Transverse colon (tissue), 4 donors: ENCODE measurements around the gene NLGN4X.

Experiments used
- EP300 ChIP-seq: sonication (generic); formaldehyde crosslinking; IDR thresholded peaks from one replicate; pipeline ENCODE4 v1.6.1; 2017; ENCODE audit warnings: antibody characterized with exemption, low read depth
- POLR2A ChIP-seq: fragments of 450-650 bp; IDR thresholded peaks from one replicate; pipeline ENCODE4 v1.6.1; 2016; ENCODE audit warnings: antibody characterized with exemption, mild to moderate bottlenecking, moderate library complexity
- POLR2AphosphoS5 ChIP-seq, 3 donors: sonication (generic); formaldehyde crosslinking; IDR thresholded peaks; one replicate each; pipeline ENCODE4 v1.6.1; 2016; ENCODE audit warnings: antibody characterized with exemption in 3 of 3
- TF ChIP-seq, protein P1 (sequence below), 5 experiments: fragments of 200-600 bp in 3 of 5; fragments of 450-650 bp in 2 of 5; sonication (generic) in 3 of 5; IDR thresholded peaks; 1 replicate in 2 of 5; 2 replicates in 3 of 5; pipeline ENCODE4 v1.5.1; 2016 to 2017; ENCODE audit warnings: antibody characterized with exemption in 5 of 5, inconsistent platforms in 3 of 5, mild to moderate bottlenecking in 2 of 5, moderate library complexity in 1 of 5

DNA sequence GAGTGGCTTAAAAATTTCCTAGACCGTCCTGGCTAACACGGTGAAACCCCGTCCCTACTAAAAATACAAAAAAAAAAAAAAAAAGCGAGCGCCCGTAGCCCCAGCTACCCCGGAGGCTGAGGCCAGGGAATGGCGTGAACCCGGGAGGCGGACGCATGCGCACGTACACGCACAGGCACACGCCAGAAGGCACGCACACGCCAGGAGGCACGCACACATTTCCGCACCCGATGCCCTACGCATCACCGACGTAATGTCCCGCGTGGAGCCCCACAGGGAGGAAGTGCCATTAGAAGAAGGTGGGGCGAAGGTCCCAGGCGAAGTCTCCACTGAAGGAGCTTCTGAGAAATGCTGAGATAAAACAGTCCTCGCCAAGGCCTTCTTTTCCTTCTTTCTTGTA, 41.4 kb downstream of the NLGN4X start:
- TF ChIP-seq POLR2AphosphoS5 (IDR thresholded peaks at IDR 0.05): no peak
- TF ChIP-seq, protein P1, sequence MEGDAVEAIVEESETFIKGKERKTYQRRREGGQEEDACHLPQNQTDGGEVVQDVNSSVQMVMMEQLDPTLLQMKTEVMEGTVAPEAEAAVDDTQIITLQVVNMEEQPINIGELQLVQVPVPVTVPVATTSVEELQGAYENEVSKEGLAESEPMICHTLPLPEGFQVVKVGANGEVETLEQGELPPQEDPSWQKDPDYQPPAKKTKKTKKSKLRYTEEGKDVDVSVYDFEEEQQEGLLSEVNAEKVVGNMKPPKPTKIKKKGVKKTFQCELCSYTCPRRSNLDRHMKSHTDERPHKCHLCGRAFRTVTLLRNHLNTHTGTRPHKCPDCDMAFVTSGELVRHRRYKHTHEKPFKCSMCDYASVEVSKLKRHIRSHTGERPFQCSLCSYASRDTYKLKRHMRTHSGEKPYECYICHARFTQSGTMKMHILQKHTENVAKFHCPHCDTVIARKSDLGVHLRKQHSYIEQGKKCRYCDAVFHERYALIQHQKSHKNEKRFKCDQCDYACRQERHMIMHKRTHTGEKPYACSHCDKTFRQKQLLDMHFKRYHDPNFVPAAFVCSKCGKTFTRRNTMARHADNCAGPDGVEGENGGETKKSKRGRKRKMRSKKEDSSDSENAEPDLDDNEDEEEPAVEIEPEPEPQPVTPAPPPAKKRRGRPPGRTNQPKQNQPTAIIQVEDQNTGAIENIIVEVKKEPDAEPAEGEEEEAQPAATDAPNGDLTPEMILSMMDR (IDR thresholded peaks at IDR 0.05): no peak
- TF ChIP-seq EP300: no peak
- TF ChIP-seq POLR2A: no peak
